GM12873 (cell line): ENCODE results near the gene TFPI.

ENCODE experiments used
- CTCF ChIP-seq: IDR thresholded peaks from 2 replicates; pipeline ENCODE4 v1.5.1; 2012; ENCODE audit warnings: low read depth, mild to moderate bottlenecking, moderate library complexity, low read length, control low read depth; ENCODE audit not compliant: insufficient read depth; ENCODE audit errors: missing control alignments

Gene TFPI

GRCh38 chr2:187415449-187415848, 138.8 kb downstream of the TFPI start:
- TF ChIP-seq CTCF, result no peak
